IPS-11a (cell line): Measurements from ENCODE around the gene F2.
"Not testable (repeated sequence)": the region's sequence is repeated elsewhere in the genome, so short reads cannot be mapped to it uniquely, and the experiment has no call there.

Experiments used
- H3K4me3 ChIP-seq: one replicate; pipeline ENCODE4 v1.5.1; 2013; ENCODE audit warnings: low read depth, low read length, control low read depth

Gene F2

DNA sequence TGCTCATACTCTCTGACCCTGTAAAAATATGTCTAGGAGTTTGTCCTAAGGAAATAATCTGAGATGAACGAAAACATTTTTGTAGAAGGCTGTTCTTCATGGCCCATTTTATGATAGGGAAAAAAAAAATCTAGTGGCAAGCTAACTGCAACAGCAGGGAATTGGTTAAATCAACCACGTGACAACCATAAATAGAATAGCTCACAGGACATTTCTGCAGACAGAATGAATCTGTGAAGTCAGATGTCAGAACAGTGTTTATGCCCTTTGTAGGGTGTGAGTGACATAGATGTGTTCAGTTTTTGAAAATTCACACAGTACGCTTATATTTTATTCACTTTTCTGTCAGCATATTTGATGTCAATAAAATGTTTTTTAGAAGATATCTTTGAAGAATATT is 34.6 kb upstream of the F2 start:
- H3K4me3 ChIP-seq, result no peak overlapping the region

DNA sequence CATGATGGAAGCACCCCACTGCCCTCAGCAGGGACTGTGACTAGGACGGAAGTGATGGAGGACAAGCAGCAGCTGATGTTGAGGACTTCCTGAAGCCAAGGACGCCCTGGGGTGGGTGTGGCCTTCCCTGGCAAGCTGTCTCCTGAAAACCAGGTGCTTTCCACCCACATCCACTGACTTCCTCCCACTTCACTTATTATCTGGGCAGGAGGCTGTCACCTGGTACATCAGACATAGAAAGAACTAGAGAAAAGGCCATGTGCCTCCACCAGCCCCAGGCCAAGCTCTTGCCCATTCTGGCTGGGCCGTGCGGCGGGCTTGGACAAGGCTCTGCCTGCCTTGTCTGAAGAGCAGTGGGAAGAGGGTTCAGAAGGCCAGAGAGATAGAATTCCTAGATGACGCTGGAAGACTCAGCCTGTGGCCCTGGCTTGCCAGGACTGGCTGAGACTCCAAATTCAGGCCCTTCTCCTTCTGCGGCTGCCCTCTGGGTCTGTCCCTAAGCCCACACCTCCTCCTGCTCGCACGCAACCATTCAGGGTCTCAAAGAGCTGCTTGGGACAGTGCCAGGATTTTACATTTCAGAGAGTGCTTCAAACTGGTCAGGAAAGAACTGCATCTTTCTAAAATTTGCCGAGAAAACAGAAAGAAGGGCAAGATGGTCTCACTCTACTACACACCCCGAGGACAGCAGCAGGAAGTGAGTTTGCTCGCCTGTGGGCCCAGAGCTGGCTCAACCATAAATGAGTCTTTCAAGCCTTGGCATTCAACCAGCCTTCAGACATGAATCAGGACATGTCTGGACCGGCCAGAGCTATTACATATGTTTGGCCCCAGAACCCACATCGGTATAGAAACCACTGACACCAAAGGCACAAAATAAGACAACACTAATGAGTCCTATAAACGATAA is 31.9 kb upstream of the F2 start:
- no peak overlapping the region for H3K4me3 ChIP-seq

- no peak overlapping the region for H3K4me3 ChIP-seq
Measured at GRCh38 chr11:46690702-46691101, 28.3 kb upstream of the F2 start.

- no peak overlapping the region for H3K4me3 ChIP-seq
Measured at GRCh38 chr11:46692450-46692849, 26.6 kb upstream of the F2 start.

DNA sequence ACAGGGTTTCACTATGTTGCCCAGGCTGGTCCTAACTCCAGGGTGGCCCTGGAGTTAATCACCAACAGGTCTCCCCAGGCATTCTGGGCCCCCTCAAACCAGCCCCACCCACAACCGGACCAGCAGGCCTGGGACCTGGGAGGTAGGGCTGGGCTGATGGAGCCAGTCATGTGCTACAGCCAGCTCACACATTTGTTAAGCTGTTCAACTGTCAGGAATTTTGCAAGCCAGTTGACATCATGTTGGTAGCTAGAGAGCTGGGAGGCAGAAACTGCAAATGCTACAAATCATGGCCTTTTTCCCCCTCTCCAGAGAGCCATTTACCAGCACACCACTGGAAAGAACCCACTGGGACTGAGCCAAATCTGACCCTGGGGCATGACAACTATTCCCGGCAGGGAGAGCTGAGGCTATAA is 25.4 kb upstream of the F2 start:
- no peak overlapping the region for H3K4me3 ChIP-seq

GRCh38 chr11:46694072-46694471 is 24.9 kb upstream of the F2 start:
- H3K4me3 ChIP-seq, result no peak overlapping the region

DNA sequence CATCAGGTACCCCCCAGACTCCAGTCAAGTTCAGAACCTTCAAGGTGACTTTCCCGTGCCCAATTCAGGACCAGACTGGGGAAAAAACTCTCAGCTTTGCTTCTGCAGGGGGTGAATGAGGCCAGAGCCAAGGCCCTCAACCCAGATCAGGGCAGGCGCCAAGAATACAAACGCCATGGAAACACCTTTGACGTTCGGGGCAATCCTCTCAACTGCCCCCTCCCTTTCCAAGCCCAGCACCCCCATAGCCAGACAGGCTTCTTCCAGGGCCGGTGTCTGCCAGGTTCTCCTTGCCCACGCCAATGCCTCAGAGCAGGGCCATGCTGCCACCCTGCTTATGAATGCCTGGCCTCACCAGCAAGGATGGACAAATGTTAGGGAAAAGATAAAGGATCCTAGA is 24.4 kb upstream of the F2 start:
- no peak overlapping the region for H3K4me3 ChIP-seq

GRCh38 chr11:46695345-46696211 is 23.4 kb upstream of the F2 start:
- no peak overlapping the region for H3K4me3 ChIP-seq

- H3K4me3 ChIP-seq, result no peak overlapping the region
Measured at GRCh38 chr11:46696212-46696558, 22.8 kb upstream of the F2 start.

GRCh38 chr11:46697303-46697702 is 21.7 kb upstream of the F2 start:
- no peak overlapping the region for H3K4me3 ChIP-seq

GRCh38 chr11:46697723-46698122 is 21.3 kb upstream of the F2 start:
- no peak overlapping the region for H3K4me3 ChIP-seq

DNA sequence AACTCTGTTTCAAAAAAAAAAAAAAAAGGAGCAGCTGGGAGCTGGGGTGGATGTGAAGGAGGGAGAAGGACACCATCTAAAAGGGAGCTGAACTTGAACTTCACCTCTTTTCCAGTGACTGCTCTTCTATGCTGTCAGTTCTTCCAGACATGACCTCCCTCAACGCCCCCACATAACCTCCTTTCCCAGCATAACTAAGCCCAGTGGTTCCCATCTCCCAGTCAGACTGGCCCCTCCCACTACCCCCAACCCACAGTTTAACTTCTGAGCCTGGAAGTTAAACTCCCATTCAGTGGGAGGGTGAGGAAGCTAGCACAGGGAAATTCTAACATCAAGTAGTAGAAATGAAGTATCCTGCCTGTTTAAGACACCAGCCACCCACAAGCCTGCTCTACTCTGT is 20.4 kb upstream of the F2 start:
- no peak overlapping the region for H3K4me3 ChIP-seq

GRCh38 chr11:46700241-46701077 is 18.6 kb upstream of the F2 start, which contains the start of the genes ARHGAP1 and ZNF408:
Gene ARHGAP1, minus strand, starts transcription at chr11:46700619. Its CDS starts 4,512 bp downstream, at chr11:46696107.
Gene ZNF408, plus strand, starts transcription at chr11:46701031. Its CDS starts 17 bp downstream, at chr11:46701048.
- peak within 1 kb of the TSS; percentile 96 for H3K4me3 ChIP-seq

- H3K4me3 ChIP-seq, result peak overlapping the region; percentile 96
Measured at GRCh38 chr11:46701078-46701654, 17.8 kb upstream of the F2 start.

GRCh38 chr11:46705070-46705688 is 13.8 kb upstream of the F2 start:
- no peak overlapping the region for H3K4me3 ChIP-seq

GRCh38 chr11:46706886-46707285 is 12.1 kb upstream of the F2 start:
- no peak overlapping the region for H3K4me3 ChIP-seq

DNA sequence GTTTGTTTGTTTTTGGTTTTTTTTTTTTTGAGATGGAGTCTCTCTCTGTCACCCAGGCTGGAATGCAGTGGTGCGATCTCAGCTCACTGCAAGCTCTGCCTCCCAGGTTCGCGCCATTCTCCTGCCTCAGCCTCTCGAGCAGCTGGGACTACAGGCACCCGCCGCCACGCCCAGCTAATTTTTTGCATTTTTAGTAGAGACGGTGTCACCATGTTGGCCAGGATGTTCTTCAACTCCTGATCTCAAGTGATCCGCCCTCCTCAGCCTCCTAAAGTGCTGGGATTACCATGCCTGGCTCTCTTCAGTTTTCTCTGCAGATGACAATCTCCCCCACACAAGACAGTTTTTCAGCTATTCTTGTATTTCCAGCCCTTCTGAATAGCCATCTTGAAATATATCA is 9.7 kb upstream of the F2 start:
- H3K4me3 ChIP-seq, result not testable (repeated sequence)

- H3K4me3 ChIP-seq, result no peak overlapping the region
Measured at GRCh38 chr11:46710821-46711269, 8.2 kb upstream of the F2 start.

GRCh38 chr11:46711303-46711702 is 7.7 kb upstream of the F2 start:
- H3K4me3 ChIP-seq, result no peak overlapping the region
